Glomerular endothelial cell (primary cell): ENCODE results near the gene RSAD2. TPM values are rescaled to one million over a fixed set of nuclear protein-coding genes. Genes with fewer than 3 reads are reported as not detected.

Experiments used
- DNase-seq: peaks from one replicate; pipeline ENCODE4 v3.0.0-alpha.2; 2011; ENCODE audit warnings: low read depth, low spot score; ENCODE audit errors: extremely low read depth
- total RNA-seq: library from RNA; depleted of rRNA; stranded (reverse); fragments of >200 nt; gene quantifications from 2 replicates; pipeline ENCODE4 v1.2.3, GENCODE V29; 2015

RSAD2 gene
- total RNA-seq, 1 donor from 2014 or later, result 12.7 TPM

DNA sequence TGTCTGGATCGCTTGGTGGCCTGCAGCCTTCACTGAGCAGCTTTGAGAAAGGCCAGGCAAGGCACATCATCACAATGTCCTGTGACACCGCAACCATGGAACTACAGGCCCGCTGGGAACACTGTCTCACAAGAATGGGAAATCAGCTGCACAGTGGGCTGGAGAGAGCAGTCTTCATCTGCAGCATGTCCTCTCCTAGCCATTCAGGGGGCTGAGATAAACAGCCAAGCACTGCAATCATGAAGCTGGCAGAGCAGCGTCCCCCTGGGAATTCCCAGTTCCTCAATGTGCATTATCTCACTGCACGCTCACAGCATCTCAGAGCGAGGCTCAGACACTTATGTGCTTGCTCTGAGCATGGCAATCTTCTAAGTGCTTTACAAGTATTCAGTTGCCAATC lies 13.8 kb upstream of the RSAD2 start:
- DNase-seq, result no peak

DNA sequence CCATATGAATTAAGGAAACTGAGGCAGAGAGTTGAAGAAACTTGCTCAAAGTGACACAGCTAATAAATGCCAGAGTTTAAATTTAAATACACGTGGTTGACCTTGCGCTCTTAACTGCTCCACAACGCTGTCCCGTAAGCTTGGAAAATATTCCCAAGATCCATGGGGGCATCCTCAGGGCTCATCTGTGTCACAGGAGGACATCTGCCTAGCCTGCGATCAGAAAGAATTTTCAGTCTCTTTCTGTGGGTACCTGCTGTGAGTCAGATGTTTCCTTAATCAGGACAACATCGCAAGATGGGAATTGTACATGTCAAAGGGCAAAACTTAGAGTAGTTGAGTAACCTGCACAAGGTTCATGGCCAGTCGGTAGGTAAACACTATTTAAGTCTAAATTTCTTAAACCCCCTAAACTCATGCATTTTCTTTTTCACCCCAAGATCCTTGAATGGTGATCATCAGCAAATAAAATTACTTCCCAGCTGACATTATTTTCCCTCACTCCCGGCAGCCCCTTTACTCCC lies 13.3 kb upstream of the RSAD2 start:
- no peak for DNase-seq

DNA sequence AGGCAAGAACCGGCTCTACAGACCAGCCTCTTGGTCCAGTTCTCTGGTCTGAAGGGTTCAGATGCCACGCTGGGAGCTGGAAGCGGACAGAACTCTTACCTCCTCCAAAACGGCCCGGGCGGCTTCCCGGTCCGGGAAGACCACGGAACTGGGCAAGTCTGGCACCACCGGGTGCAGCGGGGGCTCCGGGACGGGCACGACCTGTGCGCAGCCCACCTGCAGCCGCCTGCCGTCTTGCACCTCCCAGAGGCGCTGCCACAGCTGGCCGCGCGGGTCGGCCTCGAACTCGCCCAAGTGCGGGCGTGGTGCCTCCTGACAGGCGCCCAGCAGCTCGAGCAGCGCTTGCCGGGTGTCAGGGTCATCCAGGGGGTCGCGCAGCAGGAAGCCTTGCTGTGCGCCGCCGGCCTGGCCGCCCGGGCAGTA lies 12.6 kb upstream of the RSAD2 start:
- DNase-seq, result no peak

DNA sequence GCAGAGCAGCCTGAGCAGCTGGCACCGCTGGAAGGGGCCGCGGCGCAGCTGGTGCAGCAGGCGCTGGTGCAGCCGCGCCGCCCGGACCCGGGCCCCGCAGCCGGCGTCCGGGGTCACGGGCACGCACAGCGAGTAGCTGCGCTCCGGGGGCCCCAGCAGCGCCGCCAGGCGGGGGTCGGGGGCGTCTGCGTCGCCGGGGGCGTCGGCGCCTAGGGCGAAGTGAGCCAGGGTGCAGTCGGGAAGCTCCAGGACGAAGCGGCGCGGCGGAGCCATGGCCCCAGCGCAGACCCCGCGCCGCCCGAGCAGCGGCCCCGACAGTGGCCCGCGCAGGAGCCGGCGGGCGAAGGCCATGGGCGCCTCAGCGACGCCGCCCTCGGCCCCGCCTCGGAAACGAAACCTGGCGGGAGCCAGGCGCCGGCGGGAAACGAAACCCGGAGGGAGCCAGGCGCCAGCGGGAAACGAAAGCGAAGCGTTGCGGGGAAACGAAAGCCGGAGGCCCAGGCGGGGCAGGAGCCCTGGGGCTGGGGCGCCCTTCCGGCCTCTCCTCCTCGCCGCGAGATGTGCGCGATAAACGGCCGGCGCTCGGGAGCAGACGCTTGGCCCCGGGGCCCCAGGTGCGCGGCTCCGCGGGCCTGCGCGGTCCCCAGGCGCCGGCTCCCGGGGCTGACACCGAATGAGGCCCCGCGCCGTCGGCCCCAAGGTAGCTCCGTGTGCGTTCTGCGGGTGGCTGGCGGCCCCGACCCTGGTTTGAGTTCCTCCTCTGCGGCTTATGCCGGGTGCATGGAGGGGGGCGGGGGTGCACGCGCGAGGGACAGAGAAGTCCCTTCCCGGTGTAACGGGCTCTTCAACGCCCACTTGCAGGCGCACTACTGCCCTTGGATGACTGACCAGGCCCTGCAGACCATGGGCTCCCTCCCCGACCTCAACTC lies 12.0 kb upstream of the RSAD2 start, which contains the start of gene CMPK2:
CMPK2 (minus strand) TSS at position 562 of the 929 bp plus-strand sequence; CDS start at position 351, 211 bp downstream.
- DNase-seq, result no peak

DNA sequence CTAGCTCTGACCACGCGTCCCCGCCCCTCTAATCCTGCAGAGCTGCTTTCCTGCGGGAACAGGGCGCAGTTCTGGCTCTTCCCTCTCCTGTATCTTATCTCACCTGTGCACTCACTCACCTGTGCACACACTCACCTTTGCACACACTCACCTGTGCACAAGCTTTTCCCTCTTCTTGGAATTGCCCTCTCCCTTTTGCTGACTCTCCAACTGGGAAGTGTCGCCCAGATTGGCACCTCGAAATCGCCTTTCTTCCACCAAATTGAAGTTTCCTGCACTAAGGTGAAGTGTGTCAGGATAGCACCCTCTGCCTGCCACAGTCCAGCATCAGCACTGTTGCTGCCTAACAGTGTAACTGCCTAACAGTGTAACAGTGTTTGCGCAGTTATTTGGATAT lies 11.3 kb upstream of the RSAD2 start:
- no peak for DNase-seq

DNA sequence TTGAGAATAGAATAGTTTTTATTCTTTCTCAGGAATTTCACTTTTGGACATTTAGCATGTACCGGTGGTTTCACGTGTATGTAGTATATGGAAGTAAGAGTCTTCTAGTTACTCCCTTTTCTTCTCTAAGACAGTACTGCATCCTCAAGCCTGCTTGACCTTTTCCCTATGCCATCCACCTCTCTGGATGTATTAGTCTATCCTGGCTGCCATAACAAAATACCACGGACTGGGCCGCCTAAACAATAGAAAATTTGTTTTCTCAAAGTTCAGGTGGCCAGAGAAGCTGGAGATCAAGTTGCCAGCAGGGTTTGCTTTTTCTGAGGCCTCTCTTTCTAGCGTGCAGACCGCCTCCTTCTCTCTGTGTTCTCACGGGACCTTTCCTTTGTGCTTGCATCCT lies 10.6 kb upstream of the RSAD2 start:
- no peak for DNase-seq

DNA sequence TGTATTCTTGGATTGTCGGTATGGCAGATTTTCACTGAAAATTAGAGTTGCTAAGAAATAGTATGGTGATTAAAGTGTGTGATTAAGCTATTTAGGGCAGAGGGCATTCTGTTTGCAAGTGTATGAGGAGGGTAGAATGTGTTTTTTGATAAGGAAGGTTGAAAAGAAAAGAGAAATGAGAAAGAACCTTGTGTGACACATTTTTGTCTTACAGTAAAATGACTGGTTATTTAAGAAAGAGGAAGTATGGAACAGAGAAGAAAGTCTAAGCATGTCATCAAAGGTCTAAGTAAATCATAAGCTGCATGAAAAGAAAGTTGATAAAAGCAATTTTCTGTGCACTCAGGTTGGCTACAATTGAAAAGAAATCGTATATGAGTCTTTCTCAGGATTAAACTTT lies 5.2 kb upstream of the RSAD2 start:
- no peak for DNase-seq

DNA sequence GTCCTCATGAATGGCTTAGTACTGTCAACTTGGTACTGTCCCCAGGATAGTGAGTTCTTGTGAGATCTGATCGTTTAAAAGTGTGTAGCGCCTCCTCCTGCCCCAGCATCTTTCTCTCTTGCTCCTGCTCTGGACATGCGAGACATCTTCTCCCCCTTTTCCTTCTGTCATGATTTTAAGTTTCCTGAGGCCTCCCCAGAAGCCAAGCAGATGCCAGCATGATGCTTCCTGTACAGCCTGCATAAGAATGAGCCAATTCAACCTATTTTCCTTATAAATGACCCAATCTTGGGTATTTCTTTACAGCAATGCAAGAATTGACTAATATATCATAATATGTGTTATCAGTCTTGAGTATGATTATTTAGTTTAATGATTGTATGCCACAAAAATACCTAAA lies 3.5 kb upstream of the RSAD2 start:
- DNase-seq, result no peak

DNA sequence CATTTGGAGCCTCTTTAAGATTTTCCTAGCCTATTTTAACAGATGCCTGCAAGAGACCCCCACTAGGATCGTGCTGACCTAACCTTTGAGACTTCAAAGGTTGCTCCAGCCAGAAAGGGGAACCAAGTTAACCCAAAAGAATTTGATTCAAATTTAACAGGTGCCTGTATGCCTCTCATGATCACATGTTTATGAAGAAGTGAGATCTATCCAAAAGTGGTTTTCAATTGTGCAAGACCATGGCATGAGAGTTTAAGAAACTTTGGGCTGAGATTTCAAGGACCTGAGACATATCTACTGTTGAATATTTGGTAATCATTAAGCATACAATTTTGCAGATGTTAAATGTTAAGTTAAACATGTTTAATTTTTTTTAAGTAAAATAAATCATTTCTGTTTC lies 1.3 kb upstream of the RSAD2 start:
- no peak for DNase-seq

DNA sequence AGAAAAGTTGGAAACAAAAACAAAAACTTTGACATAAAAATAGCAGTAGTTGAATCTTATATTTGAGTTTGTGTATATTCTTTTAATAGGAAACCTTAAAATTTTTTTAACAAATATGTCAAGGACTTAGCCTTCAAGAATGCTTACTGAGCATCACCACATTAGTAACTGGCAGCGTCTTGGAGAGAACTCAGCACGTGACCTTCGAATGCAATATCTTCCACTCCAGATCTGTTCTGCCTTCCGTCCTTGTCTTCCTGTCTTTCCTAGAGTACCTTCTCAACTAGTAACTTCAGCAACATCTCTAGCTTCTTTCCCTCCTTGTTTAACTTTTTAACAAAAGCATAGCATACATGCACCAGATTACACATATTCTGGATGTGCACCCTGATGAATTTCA lies 972 bp downstream of the RSAD2 start:
- no peak for DNase-seq

DNA sequence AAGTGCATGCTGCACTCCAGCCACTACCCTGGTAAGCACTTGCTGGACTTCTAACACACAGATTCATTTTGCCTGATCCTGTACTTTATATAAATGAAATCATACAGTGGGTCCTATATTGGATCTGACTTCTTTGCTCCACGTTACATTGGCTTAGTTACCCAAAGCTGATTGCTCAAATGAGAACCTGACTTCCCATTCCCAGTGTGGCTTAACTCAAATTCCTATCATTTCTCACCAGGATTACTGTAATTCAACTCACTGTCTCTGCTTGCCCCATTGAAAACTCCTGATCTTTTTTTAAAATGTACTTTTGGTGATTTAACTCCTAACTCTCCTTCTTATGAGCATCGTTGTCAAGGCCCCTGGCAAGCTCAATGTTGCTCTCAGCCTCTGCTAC lies 1.4 kb downstream of the RSAD2 start:
- no peak for DNase-seq

DNA sequence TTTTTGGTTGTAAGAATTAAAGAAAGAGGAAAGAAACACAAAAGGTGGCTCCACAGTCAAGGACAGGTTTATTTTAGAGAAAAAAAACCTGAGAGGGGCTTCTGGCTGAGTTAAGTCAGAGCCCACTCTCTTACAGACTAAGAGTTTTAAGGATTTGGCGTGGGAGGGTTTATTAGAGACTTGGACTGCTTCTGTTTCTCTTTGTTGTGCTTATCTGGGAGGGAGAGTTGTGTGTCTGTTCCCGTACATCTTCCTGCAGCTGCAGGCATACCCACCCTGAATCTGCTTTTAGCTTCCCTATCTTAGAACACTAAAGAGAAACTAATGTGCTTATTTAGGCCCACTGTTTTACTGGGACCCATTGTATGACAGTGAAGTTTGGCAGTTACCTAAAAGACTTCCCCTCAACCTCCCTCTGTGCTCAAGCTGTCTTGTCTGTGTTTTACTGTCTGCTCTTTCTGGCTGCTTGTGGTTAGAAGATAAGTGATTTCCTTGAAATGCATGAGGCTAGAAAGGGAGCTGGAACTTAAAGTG lies 2.7 kb downstream of the RSAD2 start:
- no peak for DNase-seq

DNA sequence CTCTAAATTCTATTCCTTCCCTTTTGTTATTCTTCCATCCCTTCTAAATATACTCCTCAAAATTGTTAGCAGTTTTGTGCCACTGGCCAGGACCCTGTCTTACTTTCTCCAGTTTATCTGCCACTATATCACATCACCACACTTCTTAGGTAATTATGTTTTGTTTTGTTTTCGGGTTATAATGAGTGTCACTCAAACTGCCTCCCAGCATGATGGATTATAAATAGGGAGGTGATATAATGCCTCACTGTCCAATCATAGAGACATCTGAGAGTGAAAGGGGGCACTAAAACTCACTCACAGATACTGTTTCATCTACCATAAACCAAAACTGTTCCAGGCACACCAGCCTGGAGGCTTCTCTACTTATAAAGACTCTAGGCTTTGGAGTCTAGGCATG lies 3.5 kb downstream of the RSAD2 start:
- DNase-seq, result no peak

DNA sequence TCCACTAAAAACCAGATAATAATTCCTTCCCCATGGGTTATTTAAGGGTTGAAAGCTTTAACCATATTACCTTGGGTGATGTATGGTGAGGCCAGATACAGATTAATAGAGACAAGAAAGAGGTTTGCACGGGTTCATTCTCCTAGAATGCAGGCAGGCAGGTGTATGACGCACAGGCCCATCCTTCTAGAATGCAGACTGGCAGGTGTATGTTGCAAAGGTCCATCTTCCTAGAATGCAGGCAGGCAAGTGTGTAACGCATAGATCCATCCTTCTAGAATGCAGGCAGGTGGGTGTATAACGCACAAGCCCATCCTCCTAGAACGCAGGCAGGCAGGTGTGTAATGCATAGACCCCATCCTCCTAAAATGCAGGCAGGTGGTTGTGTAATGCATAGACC lies 3.9 kb downstream of the RSAD2 start:
- no peak for DNase-seq

DNA sequence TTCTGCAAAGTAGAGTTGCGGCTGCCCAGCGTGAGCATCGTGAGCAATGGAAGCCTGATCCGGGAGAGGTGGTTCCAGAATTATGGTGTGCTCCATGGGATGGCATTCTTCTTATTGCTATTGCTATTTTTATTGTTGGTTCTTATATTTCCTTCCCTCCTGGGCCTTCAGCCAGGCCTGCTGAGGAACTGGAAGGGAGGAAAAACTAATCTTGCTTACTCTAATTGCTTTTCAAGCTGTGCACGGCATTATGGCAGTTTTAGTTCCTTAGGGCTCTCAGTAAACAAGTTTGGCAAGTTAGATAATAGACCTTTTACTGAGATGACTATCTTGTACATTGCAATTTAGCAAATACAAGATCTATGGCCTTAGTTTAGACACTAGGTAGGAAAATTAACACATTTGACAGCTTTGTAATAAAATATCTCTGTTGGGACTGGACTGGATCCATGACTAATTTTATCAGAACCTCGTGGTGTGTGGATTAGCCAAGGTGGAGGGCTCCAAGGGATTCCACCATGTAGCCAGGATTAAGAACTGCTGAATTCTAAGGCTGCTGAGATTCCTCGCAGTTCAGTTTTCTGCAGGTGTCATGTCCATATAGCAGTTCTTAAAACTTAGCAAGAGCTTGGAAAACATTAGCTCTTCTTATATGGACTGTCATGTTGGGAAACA lies 6.0 kb downstream of the RSAD2 start:
- DNase-seq, result no peak

DNA sequence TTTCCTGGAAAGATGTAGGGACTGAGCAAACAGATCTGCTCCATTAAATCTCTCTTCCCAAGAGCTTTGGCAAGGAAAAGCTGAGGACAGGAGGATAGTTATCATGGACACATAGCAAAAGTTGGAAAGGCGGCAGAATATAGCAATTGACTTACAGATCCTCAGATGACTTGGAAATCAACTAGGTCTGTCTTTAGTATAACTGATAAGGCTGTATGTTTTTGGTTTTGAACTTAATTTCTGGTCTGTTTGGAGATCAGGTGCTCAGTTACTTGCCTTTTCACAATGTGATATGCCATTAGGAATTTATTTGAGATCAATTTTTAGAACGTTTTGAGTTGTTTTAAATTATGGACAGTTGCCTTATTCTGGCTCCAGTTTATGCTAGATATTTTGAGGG lies 8.0 kb downstream of the RSAD2 start:
- no peak for DNase-seq

DNA sequence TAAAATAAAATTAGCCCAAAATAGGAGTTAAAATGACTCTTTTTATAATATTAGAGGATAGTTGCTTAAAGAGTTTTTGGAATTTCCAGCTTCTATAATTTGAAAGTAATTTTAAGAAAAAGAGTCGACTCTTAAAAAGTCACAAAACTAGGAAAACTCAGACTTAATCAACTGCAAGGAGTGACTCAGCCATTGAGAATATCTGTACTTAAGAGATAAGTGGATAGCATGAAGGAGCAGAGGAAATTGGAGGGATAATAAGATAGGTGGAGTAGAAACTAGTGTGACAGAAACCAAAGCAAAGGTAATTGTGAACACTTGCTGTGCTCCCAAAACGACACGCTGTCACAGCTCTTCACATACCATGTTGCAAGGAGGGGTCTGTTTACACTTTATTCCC lies 8.4 kb downstream of the RSAD2 start:
- no peak for DNase-seq

DNA sequence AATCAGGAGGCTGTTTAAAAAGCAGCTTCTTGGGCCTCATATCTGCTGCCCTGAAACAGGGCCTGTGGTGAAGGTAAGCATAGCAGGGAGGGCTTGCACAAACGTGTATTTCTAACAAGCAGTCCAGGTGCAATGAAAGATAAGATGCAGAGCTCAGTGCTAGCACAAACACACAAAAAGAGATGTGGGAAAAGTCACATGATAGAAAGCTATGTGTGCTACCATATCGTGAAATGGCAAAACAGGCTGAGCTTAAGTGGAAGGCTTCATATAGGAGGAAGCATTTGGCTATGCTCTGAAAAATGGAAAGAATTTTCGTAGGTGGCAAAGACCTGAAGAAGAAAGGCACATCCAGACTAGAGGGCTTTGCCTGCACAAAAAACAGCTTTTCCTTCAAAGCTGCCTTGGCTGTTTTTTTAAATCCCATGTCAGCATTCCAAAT lies 10.2 kb downstream of the RSAD2 start:
- DNase-seq, result no peak

DNA sequence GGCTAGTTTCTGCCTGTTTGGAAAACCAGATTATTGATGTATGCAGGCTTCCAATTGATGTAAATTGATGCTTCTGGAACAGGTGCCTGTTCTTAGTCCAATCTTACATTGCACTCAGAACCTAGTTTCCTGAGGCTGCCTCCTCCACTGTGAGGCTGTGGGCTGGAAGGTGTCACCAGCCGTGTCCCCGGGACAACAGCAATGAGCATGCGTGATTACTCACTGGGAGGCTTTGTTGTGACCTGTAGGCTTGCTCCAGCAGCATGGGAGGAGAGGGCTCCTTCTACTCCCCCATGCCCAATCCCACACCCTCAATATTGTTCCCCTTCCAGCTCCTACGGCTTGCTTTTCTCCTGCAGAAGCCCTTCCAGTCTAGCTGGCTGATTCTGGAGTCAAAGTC lies 11.1 kb downstream of the RSAD2 start:
- DNase-seq, result no peak

DNA sequence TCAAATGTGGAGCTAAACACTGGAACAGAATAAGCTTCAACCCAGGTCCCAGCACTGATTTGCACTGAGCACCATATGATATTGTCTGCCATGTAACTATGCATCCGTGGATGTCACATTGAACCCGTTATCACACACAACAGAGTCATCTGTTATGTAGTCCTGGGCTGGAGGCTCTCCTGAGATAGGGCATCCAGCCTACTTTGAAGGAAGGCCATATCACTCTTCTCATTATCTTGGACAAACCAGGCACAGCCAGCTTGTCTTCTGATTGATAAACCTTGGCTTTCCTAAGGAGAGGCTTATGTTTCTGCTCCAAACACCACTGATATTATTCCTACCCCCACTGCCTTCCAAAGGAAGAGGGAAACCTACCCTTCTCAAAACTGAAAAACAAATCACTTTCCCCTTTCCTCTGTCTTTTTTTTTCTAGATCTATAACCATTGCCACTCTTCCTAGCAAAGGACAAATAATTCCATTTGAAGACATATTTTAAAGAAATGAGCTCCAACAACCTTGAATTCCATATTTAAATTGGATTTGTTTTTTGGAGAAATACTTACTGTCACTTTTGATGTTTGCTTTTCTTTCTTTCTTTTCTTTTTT lies 16.4 kb downstream of the RSAD2 start:
- no peak for DNase-seq
